Measurements from ENCODE around the gene NDUFV3.
"Not testable (repeated sequence)": the region's sequence is repeated elsewhere in the genome, so short reads cannot be mapped to it uniquely, and the experiment has no call there.

Gene NDUFV3

GRCh38 chr21:42933973-42934372 lies 40.9 kb downstream of the NDUFV3 start:
- DNase-seq (ENCODE audit: low read depth, low spot score) = not testable (repeated sequence)

GRCh38 chr21:42936360-42936759 lies 43.3 kb downstream of the NDUFV3 start:
- not testable (repeated sequence) for DNase-seq (ENCODE audit: low read depth, low spot score)

GRCh38 chr21:42937034-42937940 lies 44.2 kb downstream of the NDUFV3 start:
- not testable (repeated sequence) for DNase-seq (ENCODE audit: low read depth, low spot score)

GRCh38 chr21:42937960-42938605 lies 45.0 kb downstream of the NDUFV3 start:
- no peak for DNase-seq (ENCODE audit: low read depth, low spot score)

GRCh38 chr21:42938606-42938995 lies 45.5 kb downstream of the NDUFV3 start:
- not testable (repeated sequence) for DNase-seq (ENCODE audit: low read depth, low spot score)

GRCh38 chr21:42939582-42940413 lies 46.7 kb downstream of the NDUFV3 start:
- DNase-seq (ENCODE audit: low read depth, low spot score) = peak; percentile 87

- no peak for DNase-seq (ENCODE audit: low read depth, low spot score)
These were observed 48.6 kb downstream of the NDUFV3 start for GRCh38 chr21:42941696-42942085.

GRCh38 chr21:42942244-42942643 lies 49.1 kb downstream of the NDUFV3 start:
- DNase-seq (ENCODE audit: low read depth, low spot score) = no peak

- not testable (repeated sequence) for DNase-seq (ENCODE audit: low read depth, low spot score)
These were observed 56.1 kb downstream of the NDUFV3 start for GRCh38 chr21:42949094-42949755.

GRCh38 chr21:42951193-42951592 lies 58.1 kb downstream of the NDUFV3 start:
- not testable (repeated sequence) for DNase-seq (ENCODE audit: low read depth, low spot score)

- DNase-seq (ENCODE audit: low read depth, low spot score) = no peak
These were observed 63.9 kb downstream of the NDUFV3 start for GRCh38 chr21:42956824-42957630.

GRCh38 chr21:42958122-42958521 lies 65.0 kb downstream of the NDUFV3 start:
- DNase-seq (ENCODE audit: low read depth, low spot score) = not testable (repeated sequence)

GRCh38 chr21:42959728-42960127 lies 66.6 kb downstream of the NDUFV3 start:
- no peak for DNase-seq (ENCODE audit: low read depth, low spot score)

- DNase-seq (ENCODE audit: low read depth, low spot score) = no peak
These were observed 69.4 kb downstream of the NDUFV3 start for GRCh38 chr21:42962380-42963007.

Measured in smooth muscle cell of the brain vasculature (primary cell).